A549 treated with DMSO at 1 μM for 4 hours (cell line): ENCODE results near the gene UBE2G2. TPM values are rescaled to one million over a fixed set of nuclear protein-coding genes. Genes with fewer than 3 reads are reported as not detected.

Source experiments
- total RNA-seq: library from RNA; stranded (reverse); fragments of 200-300 nt; extraction: Qiagen RNA extraction; gene quantifications from 5 replicates; pipeline ENCODE4 v1.2.3, GENCODE V29; 2022; ENCODE audit warnings: low read depth

UBE2G2 gene
- total RNA-seq, result 32.0 to 38.3 TPM (median 35.3 TPM) in 5 replicates

GRCh38 chr21:44801468-44802395, at the start of gene UBE2G2:
Gene UBE2G2 (minus strand): TSS chr21:44801820. CDS start chr21:44801748, 72 bp downstream.

GRCh38 chr21:44817914-44818639, 16.5 kb upstream of the UBE2G2 start, which contains the start of gene SUMO3:
Gene SUMO3 (minus strand): TSS chr21:44818062. CDS start chr21:44817968, 94 bp downstream.

Other genes with a start within 250 kb of the UBE2G2 start
- not detected in 5 replicates for gene KRTAP10-3, start 243.0 kb downstream of the UBE2G2 start, total RNA-seq
- gene KRTAP10-4, start 228.1 kb downstream of the UBE2G2 start, total RNA-seq, result not detected in 5 replicates
- not detected in 5 replicates for gene KRTAP10-5, start 221.2 kb downstream of the UBE2G2 start, total RNA-seq
- not detected in 5 replicates for gene KRTAP10-6, start 209.3 kb downstream of the UBE2G2 start, total RNA-seq
- gene KRTAP10-7, start 201.2 kb downstream of the UBE2G2 start, total RNA-seq, result not detected in 5 replicates
- not detected in 5 replicates for gene KRTAP10-8, start 189.7 kb downstream of the UBE2G2 start, total RNA-seq
- not detected in 5 replicates for gene KRTAP10-9, start 174.7 kb downstream of the UBE2G2 start, total RNA-seq
- not detected in 5 replicates for gene KRTAP10-10, start 164.5 kb downstream of the UBE2G2 start, total RNA-seq
- gene KRTAP10-11, start 155.4 kb downstream of the UBE2G2 start, total RNA-seq, result not detected in 5 replicates
- gene KRTAP12-4, start 147.2 kb downstream of the UBE2G2 start, total RNA-seq, result not detected in 5 replicates
- not detected in 5 replicates for gene KRTAP12-3, start 143.9 kb downstream of the UBE2G2 start, total RNA-seq
- gene KRTAP12-2, start 134.9 kb downstream of the UBE2G2 start, total RNA-seq, result not detected in 5 replicates
- gene KRTAP12-1, start 119.7 kb downstream of the UBE2G2 start, total RNA-seq, result not detected in 5 replicates
- gene KRTAP10-12, start 104.6 kb downstream of the UBE2G2 start, total RNA-seq, result not detected in 5 replicates
- gene TSPEAR, start 90.2 kb downstream of the UBE2G2 start, total RNA-seq, result not detected in 5 replicates
- 63.0 to 67.5 TPM (median 65.3 TPM) in 5 replicates for gene SUMO3, start 16.2 kb upstream of the UBE2G2 start, total RNA-seq
- gene PTTG1IP, start 71.9 kb upstream of the UBE2G2 start, total RNA-seq, result 90.5 to 112 TPM (median 103 TPM) in 5 replicates
- gene ITGB2, start 119.1 kb upstream of the UBE2G2 start, total RNA-seq, result 0.80 to 1.0 TPM (median 0.88 TPM) in 5 replicates
- 37.6 to 57.9 TPM (median 52.5 TPM) in 5 replicates for gene SLX9, start 138.2 kb upstream of the UBE2G2 start, total RNA-seq